Mesenchymal stem cell (in vitro differentiated cells and primary cell): ENCODE measurements around the gene RNU6-1.
A peak's percentile ranks its signal among the peaks of the same experiment; 100 is the strongest.

ENCODE experiments used
- DNase-seq: peaks from one replicate; pipeline ENCODE4 v3.0.0-alpha.2; 2013
- H2AFZ ChIP-seq: one replicate; pipeline ENCODE4 v1.6.1; 2013; ENCODE audit warnings: low read depth, mild to moderate bottlenecking, control low read depth, inconsistent platforms, low read length, moderate library complexity
- H2AK5ac ChIP-seq: 2 replicates; pipeline ENCODE4 v1.6.1; 2013; ENCODE audit warnings: low read length, moderate library complexity, mild to moderate bottlenecking, inconsistent platforms; ENCODE audit not compliant: severe bottlenecking
- H2BK120ac ChIP-seq: one replicate; pipeline ENCODE4 v1.6.1; 2013; ENCODE audit warnings: low read depth, mild to moderate bottlenecking, inconsistent platforms, low read length, moderate library complexity
- H2BK12ac ChIP-seq, 2 experiments: one replicate each; pipeline ENCODE4 v1.6.1; 2013; ENCODE audit warnings: inconsistent platforms in 2 of 2, low read length in 2 of 2, mild to moderate bottlenecking in 2 of 2, moderate library complexity in 2 of 2, control low read depth in 1 of 2
- H2BK15ac ChIP-seq: one replicate; pipeline ENCODE4 v1.6.1; 2013; ENCODE audit warnings: mild to moderate bottlenecking, low read depth, inconsistent platforms; ENCODE audit not compliant: poor library complexity, severe bottlenecking
- H2BK5ac ChIP-seq: 2 replicates; pipeline ENCODE4 v1.6.1; 2013; ENCODE audit warnings: low read depth, mild to moderate bottlenecking, low read length, control low read depth, inconsistent platforms; ENCODE audit not compliant: poor library complexity, severe bottlenecking
- H3K14ac ChIP-seq, 2 experiments: one replicate each; pipeline ENCODE4 v1.6.1; 2013; ENCODE audit warnings: inconsistent platforms in 2 of 2, low read length in 2 of 2, control low read depth in 1 of 2, mild to moderate bottlenecking in 1 of 2, moderate library complexity in 1 of 2
- H3K18ac ChIP-seq, 2 experiments: one replicate each; pipeline ENCODE4 v1.6.1; 2013; ENCODE audit warnings: inconsistent platforms in 2 of 2, low read length in 2 of 2, control low read depth in 1 of 2, low read depth in 1 of 2, mild to moderate bottlenecking in 1 of 2
- H3K23ac ChIP-seq, 2 experiments: one replicate each; pipeline ENCODE4 v1.6.1; 2013; ENCODE audit warnings: inconsistent platforms in 2 of 2, low read length in 2 of 2, mild to moderate bottlenecking in 2 of 2, moderate library complexity in 2 of 2, control low read depth in 1 of 2
- H3K27ac ChIP-seq: 2 replicates; pipeline ENCODE4 v1.5.1; 2013; ENCODE audit warnings: mild to moderate bottlenecking, moderate library complexity, low read length, control low read depth, inconsistent platforms; ENCODE audit not compliant: poor library complexity, severe bottlenecking
- H3K27me3 ChIP-seq, 2 experiments: 2 replicates each; pipeline versions ENCODE4 v1.6.1 to v1.7.0; 2013; ENCODE audit warnings: low read length in 2 of 2, mild to moderate bottlenecking in 2 of 2, moderate library complexity in 2 of 2, control low read depth in 1 of 2, inconsistent platforms in 1 of 2; ENCODE audit not compliant: control insufficient read depth in 1 of 2, insufficient read depth in 1 of 2
- H3K36me3 ChIP-seq, 2 experiments: 2 replicates each; pipeline versions ENCODE4 v1.6.1 to v1.7.0; 2013; ENCODE audit warnings: low read length in 2 of 2, control low read depth in 1 of 2, inconsistent platforms in 1 of 2, low read depth in 1 of 2, mild to moderate bottlenecking in 1 of 2; ENCODE audit not compliant: insufficient read depth in 2 of 2, control insufficient read depth in 1 of 2
- H3K4ac ChIP-seq, 2 experiments: one replicate each; pipeline ENCODE4 v1.6.1; 2013; ENCODE audit warnings: inconsistent platforms in 2 of 2, low read length in 2 of 2, mild to moderate bottlenecking in 2 of 2, moderate library complexity in 2 of 2, control low read depth in 1 of 2, low read depth in 1 of 2
- H3K4me1 ChIP-seq: 2 replicates; pipeline ENCODE4 v1.6.1; 2013; ENCODE audit warnings: low read depth, low read length, control low read depth; ENCODE audit not compliant: control insufficient read depth, insufficient read depth
- H3K4me2 ChIP-seq: 2 replicates; pipeline ENCODE4 v1.6.1; 2013; ENCODE audit warnings: low read length, mild to moderate bottlenecking, inconsistent platforms; ENCODE audit not compliant: poor library complexity, severe bottlenecking
- H3K4me3 ChIP-seq, 2 experiments: 2 replicates each; pipeline versions ENCODE4 v1.5.1 to v1.7.0; 2013; ENCODE audit warnings: low read length in 2 of 2, mild to moderate bottlenecking in 2 of 2, control low read depth in 1 of 2, low read depth in 1 of 2; ENCODE audit not compliant: insufficient read depth in 1 of 2
- H3K79me1 ChIP-seq: replicated peaks from 2 replicates; pipeline ENCODE4 v1.6.1; 2013; ENCODE audit warnings: mild to moderate bottlenecking, control low read depth, low read length, inconsistent platforms; ENCODE audit not compliant: poor library complexity, severe bottlenecking
- H3K9ac ChIP-seq: 2 replicates; pipeline ENCODE4 v1.7.0; 2013; ENCODE audit warnings: mild to moderate bottlenecking, low read length, moderate library complexity
- H3K9me3 ChIP-seq: 2 replicates; pipeline ENCODE4 v1.7.0; 2013; ENCODE audit warnings: mild to moderate bottlenecking, low read length; ENCODE audit not compliant: control insufficient read depth
- H4K8ac ChIP-seq: one replicate; pipeline ENCODE4 v1.6.1; 2013; ENCODE audit warnings: inconsistent platforms, mild to moderate bottlenecking, low read length, moderate library complexity
- H4K91ac ChIP-seq: one replicate; pipeline ENCODE4 v1.6.1; 2013; ENCODE audit warnings: mild to moderate bottlenecking, low read length, inconsistent platforms
- WGBS: methylation state at CpG from one replicate; pipeline ENCODE4 v1.1.7; 2013; ENCODE audit warnings: mixed read lengths; 5-methylcytosine and 5-hydroxymethylcytosine counted together

RNU6-1 gene

DNA sequence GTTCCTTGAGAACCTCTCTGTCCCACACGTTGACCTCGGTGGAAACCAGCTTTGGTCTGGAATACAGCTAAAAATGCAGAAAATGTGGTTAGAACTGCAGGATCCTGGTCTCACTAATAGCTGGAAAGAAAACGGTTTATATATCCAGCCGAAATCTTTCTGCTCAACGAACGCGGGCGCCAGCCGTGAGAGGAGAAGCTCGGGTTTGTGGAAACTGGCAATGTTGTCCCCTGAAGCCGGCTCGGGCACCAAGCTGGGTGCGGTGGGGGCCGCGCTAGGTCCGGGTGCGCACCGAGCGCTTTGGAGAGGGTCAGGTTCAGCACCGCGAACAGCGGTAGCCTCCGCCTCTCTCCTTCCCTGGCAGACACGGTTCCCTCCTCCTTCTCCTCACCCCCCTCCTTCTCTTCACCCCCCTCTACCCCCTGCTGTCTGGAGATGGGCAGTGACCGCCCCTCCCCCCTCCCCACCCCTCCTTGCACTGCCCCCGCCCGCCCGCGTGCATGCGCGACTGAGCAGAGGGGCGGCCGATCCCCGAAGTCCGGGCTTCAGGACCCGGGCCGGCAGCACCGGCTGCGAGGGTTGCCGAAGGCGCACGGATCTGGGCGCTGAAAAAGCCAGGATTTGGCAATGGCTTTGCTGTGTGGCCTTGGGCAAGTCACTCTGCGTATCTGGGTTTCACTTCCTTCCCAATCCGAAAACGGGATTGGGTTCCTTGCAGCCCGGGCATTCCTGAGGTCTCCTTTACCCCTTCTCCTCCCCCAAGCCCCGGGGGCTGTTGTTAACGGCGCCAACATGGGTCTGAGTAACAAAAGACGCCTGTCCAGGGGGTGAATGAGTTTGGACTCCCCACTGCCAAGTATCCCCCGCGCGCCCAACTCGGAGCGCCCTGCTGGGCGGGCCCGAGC is 14.6 kb downstream of the RNU6-1 start, which contains the start of gene SKOR1:
Gene SKOR1, plus strand, starts transcription at position 534 of the 905 bp plus-strand sequence. Its CDS starts 94 bp downstream, at position 628.
- H3K9me3 ChIP-seq = no peaks in the 10 kb centered on the region
- H3K79me1 ChIP-seq = no peaks in the 10 kb centered on the region
- H3K9ac ChIP-seq = no peak within 1 kb of the TSS
- H3K36me3 ChIP-seq = no peaks in the 10 kb centered on the region
- H3K4me1 ChIP-seq = peaks cover 27% of the 10 kb centered on the region
- no peak within 1 kb of the TSS for H4K8ac ChIP-seq
- H3K23ac ChIP-seq = peak within 1 kb of the TSS in 1 of 2 experiments; percentile 15
- 1% methylated on average over 54 of the region's 58 CpGs for WGBS
- no peak within 1 kb of the TSS for H3K27ac ChIP-seq
- no peak within 1 kb of the TSS for H2BK15ac ChIP-seq
- H4K91ac ChIP-seq = no peak within 1 kb of the TSS
- peaks cover 86 to 88% of the 10 kb centered on the region in 2 experiments for H3K27me3 ChIP-seq
- H2AFZ ChIP-seq = no peak within 1 kb of the TSS
- H2AK5ac ChIP-seq = no peak within 1 kb of the TSS
- DNase-seq = peak; percentile 54
- H2BK120ac ChIP-seq = no peak within 1 kb of the TSS
- H3K4me2 ChIP-seq = peak within 1 kb of the TSS; percentile 39
- H2BK12ac ChIP-seq = no peak within 1 kb of the TSS
- H3K4me3 ChIP-seq = peak within 1 kb of the TSS; percentile 35 to 71
- no peak within 1 kb of the TSS for H2BK5ac ChIP-seq
- no peak within 1 kb of the TSS for H3K18ac ChIP-seq
- H3K4ac ChIP-seq = no peak within 1 kb of the TSS
- no peak within 1 kb of the TSS for H3K14ac ChIP-seq

DNA sequence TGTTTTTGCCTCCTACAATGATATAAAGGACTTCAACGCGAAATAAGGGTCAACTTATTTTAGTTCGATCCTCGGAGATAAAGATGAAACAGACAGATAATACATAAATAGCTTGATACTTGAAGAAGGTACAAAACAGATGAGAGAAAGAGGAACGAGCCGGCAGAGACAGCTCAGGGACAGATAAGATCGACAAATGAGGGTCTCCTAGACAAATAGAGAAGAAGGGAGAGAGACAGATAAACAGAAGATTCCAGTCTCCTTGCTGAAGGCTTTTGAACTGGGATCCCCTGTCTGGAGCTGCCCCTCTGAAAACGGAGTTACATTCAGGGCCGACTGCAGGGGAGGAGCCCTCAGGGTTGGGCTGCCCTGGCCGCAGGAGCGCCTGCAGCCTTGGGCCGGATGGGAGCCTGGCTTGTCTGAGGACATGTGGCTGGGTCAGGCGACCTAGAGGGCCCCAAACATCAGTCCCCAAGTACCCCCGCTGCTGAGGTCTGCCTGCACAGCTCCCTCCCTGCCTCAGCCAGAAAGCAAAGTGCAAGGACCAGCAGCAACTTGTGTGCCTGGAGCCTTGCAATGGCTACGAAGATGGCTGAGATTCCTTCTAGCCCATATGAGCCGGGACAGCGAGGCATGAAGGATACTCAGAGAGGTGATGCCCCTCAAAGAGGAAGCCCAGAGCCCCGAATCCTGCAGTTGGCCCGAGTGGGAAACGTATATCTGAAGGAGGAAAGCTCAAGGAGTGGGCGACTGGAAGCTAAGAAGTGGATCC is 15.5 kb downstream of the RNU6-1 start:
- Histone ChIP-seq H3K4me3 (no peak overlapping the region), H3K9me3 (no peaks in the 10 kb centered on the region), H3K27me3 (peaks cover 86 to 88% of the 10 kb centered on the region in 2 experiments), H2AFZ (no peak overlapping the region), H4K91ac (no peak overlapping the region), H4K8ac (no peak overlapping the region), H2BK5ac (no peak overlapping the region), H3K23ac (no peak overlapping the region), H2AK5ac (no peak overlapping the region), H3K79me1 (no peaks in the 10 kb centered on the region), H3K18ac (no peak overlapping the region), H2BK12ac (no peak overlapping the region), H3K36me3 (no peaks in the 10 kb centered on the region), H2BK15ac (no peak overlapping the region), H3K27ac (no peak overlapping the region), H3K14ac (no peak overlapping the region), H3K4ac (no peak overlapping the region), H3K4me2 (no peak overlapping the region), H3K4me1 (peaks cover 29% of the 10 kb centered on the region), H2BK120ac (no peak overlapping the region), H3K9ac (no peak overlapping the region)
- 11% methylated on average over 17 of the region's 21 CpGs for WGBS
- no peak for DNase-seq

DNA sequence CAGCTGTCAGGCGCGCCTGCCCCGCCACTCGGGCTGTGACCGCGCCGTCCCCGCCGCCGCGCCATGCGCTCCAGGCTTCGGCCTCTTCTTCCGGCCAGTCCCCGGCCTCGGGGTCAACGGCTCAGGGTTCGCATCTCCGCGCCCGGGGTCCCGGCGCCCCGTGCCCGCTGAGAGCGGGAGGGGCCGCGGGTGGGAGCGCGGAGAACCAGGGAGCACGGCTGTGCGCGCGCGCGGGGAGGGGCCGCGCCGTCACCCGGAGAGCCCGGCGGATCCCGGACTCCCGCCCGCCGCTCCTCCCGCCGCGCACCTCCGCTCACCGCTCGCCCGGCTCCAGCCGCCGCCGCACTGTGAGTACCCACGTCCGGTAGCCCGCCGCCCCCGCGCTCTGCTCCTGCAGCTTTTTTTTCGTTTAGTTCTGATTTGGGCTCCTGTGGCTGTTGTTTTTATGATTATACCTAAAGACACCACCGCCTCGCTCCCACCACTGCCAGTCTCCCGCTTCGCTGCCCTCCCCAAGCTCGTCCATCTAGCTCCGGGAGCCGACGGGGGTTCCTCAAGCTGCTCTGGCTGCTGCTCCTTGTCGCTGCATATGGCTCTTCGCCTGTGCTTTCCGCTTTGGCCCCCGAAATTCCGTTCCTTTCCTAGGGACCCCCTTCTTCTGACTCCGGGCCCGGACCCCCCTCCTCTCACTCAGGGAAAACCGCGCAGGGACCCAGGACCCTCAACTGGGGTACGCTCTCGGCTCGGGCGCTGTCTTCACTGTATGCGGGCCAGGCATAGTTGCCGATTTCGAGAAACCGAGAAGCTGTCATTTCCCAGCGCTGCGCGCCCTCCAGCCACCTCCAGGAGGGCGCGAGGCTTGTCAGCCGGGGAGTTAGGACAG is 16.3 kb downstream of the RNU6-1 start:
- no peak overlapping the region for H2AFZ ChIP-seq
- no peak overlapping the region for H3K27ac ChIP-seq
- H3K18ac ChIP-seq = no peak overlapping the region
- no peak overlapping the region for H2BK15ac ChIP-seq
- peaks cover 29% of the 10 kb centered on the region for H3K4me1 ChIP-seq
- H2BK120ac ChIP-seq = no peak overlapping the region
- no peak overlapping the region for H2BK5ac ChIP-seq
- no peak overlapping the region for H3K4ac ChIP-seq
- H3K79me1 ChIP-seq = no peaks in the 10 kb centered on the region
- peak overlapping the region; percentile 64 for H3K4me2 ChIP-seq
- H3K4me3 ChIP-seq = no peak overlapping the region
- H3K36me3 ChIP-seq = no peaks in the 10 kb centered on the region
- H3K27me3 ChIP-seq = peaks cover 86% of the 10 kb centered on the region in 2 experiments
- no peaks in the 10 kb centered on the region for H3K9me3 ChIP-seq
- no peak overlapping the region for H4K91ac ChIP-seq
- H3K14ac ChIP-seq = no peak overlapping the region
- 3% methylated on average over 53 of the region's 94 CpGs for WGBS
- no peak overlapping the region for H2BK12ac ChIP-seq
- no peak for DNase-seq
- H4K8ac ChIP-seq = no peak overlapping the region
- peak overlapping the region in 1 of 2 experiments; percentile 43 for H3K23ac ChIP-seq
- H2AK5ac ChIP-seq = no peak overlapping the region
- H3K9ac ChIP-seq = no peak overlapping the region
